AG10803 (cell line): ENCODE measurements around the gene CAMTA2.
A peak's percentile ranks its signal among the peaks of the same experiment; 100 is the strongest.
"Not testable (repeated sequence)": the region's sequence is repeated elsewhere in the genome, so short reads cannot be mapped to it uniquely, and the experiment has no call there.

Source experiments
- DNase-seq: peaks from one replicate; pipeline ENCODE4 v3.0.0; 2010; ENCODE audit warnings: low read depth
- H3K4me3 ChIP-seq: 2 replicates; pipeline ENCODE4 v1.5.1; 2011; ENCODE audit warnings: mild to moderate bottlenecking, low read length, control low read depth
- TF ChIP-seq, protein P1 (sequence below): conservative IDR thresholded peaks from 2 replicates; pipeline ENCODE4 v1.5.1; 2011; ENCODE audit warnings: mild to moderate bottlenecking, low read length, control low read depth, inconsistent platforms

CAMTA2 gene

DNA sequence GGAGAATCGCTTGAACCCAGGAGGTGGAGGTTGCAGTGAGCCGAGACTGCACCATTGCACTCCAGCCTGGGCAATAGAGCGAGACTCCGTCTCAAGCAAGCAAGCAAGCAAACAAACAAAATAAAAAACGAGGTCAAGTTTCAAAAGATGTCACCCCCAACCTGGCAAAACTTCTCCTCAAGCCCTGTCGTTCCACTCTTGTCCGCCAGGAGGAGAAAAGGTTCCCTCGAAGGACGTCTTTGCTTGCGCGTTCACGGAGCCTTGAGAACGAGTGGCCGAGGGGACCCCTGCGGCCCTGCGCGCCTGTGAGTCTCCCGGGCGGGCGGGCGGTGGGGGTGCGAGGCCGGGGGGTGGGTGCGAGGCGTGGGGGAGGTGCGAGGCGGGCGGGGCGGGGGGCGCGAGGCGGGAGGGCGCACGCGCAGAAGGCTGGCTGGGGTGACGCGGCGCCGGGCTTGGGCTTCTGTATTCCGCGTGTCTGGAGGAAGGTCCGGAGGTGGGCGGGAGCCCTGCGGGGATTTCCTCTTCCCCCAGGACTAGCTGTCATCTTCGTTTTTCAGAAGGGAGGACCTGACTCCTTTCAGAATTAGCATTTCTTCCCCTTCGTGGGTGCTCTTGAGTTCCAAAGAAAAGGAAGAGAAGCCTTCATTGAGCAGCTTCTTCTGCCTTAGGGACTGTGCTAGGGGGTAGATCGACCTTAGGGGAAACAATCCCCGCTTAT is 44.0 kb upstream of the CAMTA2 start:
- TF ChIP-seq, protein P1, sequence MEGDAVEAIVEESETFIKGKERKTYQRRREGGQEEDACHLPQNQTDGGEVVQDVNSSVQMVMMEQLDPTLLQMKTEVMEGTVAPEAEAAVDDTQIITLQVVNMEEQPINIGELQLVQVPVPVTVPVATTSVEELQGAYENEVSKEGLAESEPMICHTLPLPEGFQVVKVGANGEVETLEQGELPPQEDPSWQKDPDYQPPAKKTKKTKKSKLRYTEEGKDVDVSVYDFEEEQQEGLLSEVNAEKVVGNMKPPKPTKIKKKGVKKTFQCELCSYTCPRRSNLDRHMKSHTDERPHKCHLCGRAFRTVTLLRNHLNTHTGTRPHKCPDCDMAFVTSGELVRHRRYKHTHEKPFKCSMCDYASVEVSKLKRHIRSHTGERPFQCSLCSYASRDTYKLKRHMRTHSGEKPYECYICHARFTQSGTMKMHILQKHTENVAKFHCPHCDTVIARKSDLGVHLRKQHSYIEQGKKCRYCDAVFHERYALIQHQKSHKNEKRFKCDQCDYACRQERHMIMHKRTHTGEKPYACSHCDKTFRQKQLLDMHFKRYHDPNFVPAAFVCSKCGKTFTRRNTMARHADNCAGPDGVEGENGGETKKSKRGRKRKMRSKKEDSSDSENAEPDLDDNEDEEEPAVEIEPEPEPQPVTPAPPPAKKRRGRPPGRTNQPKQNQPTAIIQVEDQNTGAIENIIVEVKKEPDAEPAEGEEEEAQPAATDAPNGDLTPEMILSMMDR: peak; percentile 81
- peak; percentile 67 for DNase-seq
- H3K4me3 ChIP-seq: peak overlapping the region; percentile 54

DNA sequence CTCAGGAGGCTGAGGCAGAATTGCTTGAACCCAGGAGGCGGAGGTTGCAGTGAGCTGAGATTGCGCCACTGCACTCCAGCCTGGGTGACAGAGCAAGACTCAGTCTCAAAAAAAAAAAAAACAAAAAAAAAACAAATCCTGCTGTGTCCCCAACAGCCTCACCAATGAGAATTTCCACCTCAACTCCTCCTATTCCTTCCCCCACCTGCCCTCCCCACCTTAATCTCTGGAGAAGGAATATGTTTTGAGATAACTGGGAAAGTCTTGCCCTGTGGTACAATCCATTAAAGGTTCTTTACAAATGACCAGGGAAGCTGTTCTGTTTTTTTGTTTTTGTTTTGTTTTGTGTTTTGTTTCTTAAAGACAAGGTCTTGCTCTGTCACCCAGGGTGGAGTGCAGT is 42.7 kb upstream of the CAMTA2 start:
- H3K4me3 ChIP-seq, DNase-seq: not testable (repeated sequence)

DNA sequence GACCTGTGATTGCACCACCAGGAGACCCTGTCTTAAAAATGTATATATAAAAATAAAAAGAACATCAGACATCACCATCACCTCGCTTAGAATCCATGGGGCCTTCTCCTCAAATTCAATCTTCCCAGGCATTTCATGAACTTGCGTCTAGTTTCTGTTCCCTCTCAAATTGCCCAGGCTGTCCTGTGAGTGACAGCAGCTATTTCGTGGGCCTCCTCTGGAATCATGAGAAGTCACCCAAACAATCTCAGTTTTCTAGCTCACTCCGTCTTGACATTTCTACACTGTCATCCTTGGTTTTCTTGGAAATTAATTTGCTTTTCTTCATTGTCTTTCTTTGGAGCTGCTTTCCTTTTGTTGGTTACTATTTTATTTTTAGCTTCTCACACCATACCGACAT is 40.4 kb upstream of the CAMTA2 start:
- DNase-seq: no peak
- no peak overlapping the region for H3K4me3 ChIP-seq
- TF ChIP-seq, protein P1: no peak

DNA sequence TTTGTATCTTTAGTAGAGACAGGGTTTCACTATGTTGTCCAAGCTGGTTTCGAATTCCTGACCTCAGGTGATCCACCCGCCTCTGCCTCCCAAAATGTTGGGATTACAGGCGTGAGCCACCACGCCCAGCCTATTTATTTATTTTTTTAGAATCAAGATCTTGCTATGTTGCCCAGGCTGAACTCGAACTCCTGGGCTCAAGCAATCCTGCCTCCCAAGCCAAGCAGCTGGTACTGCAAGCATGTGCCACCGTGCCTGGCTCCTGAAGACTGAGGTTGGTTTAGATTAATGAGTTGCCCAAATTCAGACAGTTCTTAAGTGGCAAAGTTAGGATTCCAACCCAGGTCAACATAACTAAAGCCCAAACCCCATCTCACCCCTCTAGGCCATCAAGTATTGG is 39.8 kb upstream of the CAMTA2 start:
- no peak overlapping the region for H3K4me3 ChIP-seq
- no peak for DNase-seq
- TF ChIP-seq, protein P1: no peak

DNA sequence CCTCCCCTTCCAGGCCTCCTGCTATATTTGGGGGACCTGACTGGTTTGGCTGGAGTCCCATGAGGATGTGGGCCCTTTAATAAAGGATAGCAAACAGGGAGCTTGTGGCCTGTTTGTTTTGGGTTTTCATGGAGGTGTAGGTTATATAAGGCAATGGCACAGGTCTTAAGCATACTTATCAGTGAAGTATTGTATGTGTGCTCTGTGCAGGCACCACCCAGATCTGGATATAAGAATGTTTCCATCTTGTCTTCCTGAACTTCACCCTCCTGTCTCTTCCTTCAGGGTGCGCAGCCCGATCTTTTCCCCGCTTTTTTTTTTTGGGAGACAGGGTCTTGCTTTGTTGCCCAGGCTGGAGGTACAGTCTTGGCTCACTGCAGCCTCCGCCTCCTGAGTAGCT is 37.1 kb upstream of the CAMTA2 start:
- no peak overlapping the region for H3K4me3 ChIP-seq
- TF ChIP-seq, protein P1: no peak
- no peak for DNase-seq

DNA sequence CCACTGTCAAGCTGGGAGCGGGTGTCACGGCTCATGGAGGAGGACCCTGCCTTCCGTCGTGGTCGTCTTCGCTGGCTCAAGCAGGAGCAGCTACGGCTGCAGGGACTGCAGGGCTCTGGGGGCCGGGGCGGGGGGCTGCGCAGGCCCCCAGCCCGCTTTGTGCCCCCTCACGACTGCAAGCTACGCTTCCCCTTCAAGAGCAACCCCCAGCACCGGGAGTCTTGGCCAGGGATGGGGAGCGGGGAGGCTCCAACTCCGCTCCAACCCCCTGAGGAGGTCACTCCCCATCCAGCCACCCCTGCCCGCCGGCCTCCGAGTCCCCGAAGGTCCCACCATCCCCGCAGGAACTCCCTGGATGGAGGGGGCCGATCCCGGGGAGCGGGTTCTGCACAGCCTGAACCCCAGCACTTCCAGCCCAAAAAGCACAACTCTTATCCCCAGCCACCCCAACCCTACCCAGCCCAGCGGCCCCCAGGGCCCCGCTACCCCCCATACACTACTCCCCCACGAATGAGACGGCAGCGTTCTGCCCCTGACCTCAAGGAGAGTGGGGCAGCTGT is 36.2 kb upstream of the CAMTA2 start:
- H3K4me3 ChIP-seq: no peak overlapping the region
- DNase-seq: no peak
- TF ChIP-seq, protein P1: no peak

DNA sequence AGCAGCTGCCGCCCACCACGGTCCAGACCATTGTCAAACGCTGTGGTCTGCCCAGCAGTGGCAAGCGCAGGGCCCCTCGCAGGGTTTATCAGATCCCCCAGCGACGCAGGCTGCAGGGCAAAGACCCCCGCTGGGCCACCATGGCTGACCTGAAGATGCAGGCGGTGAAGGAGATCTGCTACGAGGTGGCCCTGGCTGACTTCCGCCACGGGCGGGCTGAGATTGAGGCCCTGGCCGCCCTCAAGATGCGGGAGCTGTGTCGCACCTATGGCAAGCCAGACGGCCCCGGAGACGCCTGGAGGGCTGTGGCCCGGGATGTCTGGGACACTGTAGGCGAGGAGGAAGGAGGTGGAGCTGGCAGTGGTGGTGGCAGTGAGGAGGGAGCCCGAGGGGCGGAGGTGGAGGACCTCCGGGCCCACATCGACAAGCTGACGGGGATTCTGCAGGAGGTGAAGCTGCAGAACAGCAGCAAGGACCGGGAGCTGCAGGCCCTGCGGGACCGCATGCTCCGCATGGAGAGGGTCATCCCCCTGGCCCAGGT is 34.8 kb upstream of the CAMTA2 start:
- no peak for DNase-seq
- no peak overlapping the region for H3K4me3 ChIP-seq
- TF ChIP-seq, protein P1: no peak
